ENCODE measurements around the gene VAV1.

The VAV1 gene

DNA sequence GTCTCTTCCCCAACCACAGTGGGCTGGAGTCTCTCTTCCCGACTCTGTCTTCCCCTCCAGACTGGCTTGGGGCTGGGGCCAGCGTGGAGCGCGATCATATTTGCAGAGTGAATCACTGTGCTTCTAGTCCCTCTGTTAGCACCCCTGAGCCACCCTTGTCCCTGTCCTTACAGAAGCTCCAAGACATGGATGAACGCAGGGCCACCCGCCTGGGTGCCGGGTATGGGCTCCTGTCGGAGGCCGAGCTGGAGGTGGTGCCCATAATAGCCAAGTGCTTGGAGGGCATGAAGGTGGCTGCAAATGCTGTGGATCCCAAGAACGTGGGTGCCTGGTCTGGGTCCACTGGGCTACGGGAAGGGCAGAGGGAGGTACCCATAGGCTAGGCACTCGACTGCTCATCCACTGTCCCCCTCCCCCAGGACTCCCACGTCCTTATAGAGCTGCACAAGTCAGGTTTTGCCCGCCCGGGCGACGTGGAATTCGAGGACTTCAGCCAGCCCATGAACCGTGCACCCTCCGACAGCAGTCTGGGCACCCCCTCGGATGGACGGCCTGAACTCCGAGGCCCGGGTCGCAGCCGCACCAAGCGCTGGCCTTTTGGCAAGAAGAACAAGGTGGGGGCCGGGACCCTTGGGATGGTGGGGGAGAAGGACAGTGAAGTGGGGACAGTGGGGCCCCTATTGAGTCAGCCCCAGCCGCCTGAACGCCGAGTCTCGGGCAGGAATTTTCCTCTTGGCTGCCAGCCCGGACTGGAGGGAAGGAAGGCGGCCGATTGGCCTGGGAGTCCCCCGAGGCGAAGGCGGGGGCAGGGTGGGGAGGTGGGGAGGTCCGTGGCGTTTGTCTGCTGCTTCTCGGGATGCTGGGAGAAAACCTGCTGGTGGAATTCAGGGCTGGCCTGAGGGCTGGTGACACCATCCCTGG is 27.9 kb upstream of the VAV1 start (continued):
- TF ChIP-seq KLF1 (tag by site-specific recombination; IDR thresholded peaks at IDR 0.05): peak; percentile 95
- no peak for TF ChIP-seq ZNF174 (tag by site-specific recombination; IDR thresholded peaks at IDR 0.05)
- TF ChIP-seq ZNF449 (tag by site-specific recombination; IDR thresholded peaks at IDR 0.05): peak; percentile 23; the same call in 1 of the 2 replicates
- TF ChIP-seq, protein P1, sequence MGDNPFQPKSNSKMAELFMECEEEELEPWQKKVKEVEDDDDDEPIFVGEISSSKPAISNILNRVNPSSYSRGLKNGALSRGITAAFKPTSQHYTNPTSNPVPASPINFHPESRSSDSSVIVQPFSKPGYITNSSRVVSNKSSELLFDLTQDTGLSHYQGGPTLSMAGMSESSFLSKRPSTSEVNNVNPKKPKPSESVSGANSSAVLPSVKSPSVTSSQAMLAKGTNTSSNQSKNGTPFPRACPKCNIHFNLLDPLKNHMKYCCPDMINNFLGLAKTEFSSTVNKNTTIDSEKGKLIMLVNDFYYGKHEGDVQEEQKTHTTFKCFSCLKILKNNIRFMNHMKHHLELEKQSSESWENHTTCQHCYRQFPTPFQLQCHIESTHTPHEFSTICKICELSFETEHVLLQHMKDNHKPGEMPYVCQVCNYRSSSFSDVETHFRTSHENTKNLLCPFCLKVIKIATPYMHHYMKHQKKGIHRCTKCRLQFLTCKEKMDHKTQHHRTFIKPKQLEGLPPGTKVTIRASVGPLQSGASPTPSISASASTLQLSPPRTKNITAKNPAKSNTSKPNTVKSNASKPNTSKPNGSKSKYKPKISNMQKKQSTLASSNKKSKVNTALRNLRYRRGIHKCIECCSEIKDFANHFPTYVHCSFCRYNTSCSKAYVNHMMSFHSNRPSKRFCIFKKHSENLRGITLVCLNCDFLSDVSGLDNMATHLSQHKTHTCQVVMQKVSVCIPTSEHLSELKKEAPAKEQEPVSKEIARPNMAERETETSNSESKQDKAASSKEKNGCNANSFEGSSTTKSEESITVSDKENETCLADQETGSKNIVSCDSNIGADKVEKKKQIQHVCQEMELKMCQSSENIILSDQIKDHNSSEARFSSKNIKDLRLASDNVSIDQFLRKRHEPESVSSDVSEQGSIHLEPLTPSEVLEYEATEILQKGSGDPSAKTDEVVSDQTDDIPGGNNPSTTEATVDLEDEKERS (tag by site-specific recombination; IDR thresholded peaks at IDR 0.05): no peak
- TF ChIP-seq ZNF362 (tag by site-specific recombination; IDR thresholded peaks at IDR 0.05): no peak
- no peak for TF ChIP-seq ZNF211 (tag by site-specific recombination; IDR thresholded peaks at IDR 0.05; ENCODE audit: low read depth)
- TF ChIP-seq ZNF184 (tag by site-specific recombination; IDR thresholded peaks at IDR 0.05): 0 out of 2 replicates have a peak, but pooled peaks have one; percentile 9
- no peak for TF ChIP-seq ZBTB6 (tag by site-specific recombination; IDR thresholded peaks at IDR 0.05)
- no peak for TF ChIP-seq ZNF114 (tag by site-specific recombination; IDR thresholded peaks at IDR 0.05)
- TF ChIP-seq ZNF24 (tag by site-specific recombination; IDR thresholded peaks at IDR 0.05): peak; percentile 74; the same call in 1 of the 2 replicates
- no peak for TF ChIP-seq ZNF707 (tag by site-specific recombination; IDR thresholded peaks at IDR 0.05)
- TF ChIP-seq ZNF274 (IDR thresholded peaks at IDR 0.05; ENCODE audit: low read length): no peak
- TF ChIP-seq ZNF274 (tag by site-specific recombination; IDR thresholded peaks at IDR 0.05; ENCODE audit: borderline replicate concordance): no peak
- no peak for TF ChIP-seq ZNF776 (tag by site-specific recombination; IDR thresholded peaks at IDR 0.05; ENCODE audit: borderline replicate concordance)
- no peak for TF ChIP-seq ZNF792 (tag by site-specific recombination; IDR thresholded peaks at IDR 0.05)
- no peak for TF ChIP-seq ZFP3 (tag by site-specific recombination; IDR thresholded peaks at IDR 0.05; ENCODE audit: low read depth)
- TF ChIP-seq ZNF670 (tag by site-specific recombination; IDR thresholded peaks at IDR 0.05; ENCODE audit: low read depth): no peak
- no peak for TF ChIP-seq SCRT1 (tag by site-specific recombination; IDR thresholded peaks at IDR 0.05; ENCODE audit: borderline replicate concordance)
- no peak; the same call in 1 of the 2 replicates for TF ChIP-seq ZNF639 (tag by site-specific recombination; IDR thresholded peaks at IDR 0.05)
- TF ChIP-seq ZIC2 (tag by site-specific recombination; IDR thresholded peaks at IDR 0.05): no peak; the same call in 1 of the 2 replicates
- TF ChIP-seq ZNF140 (tag by site-specific recombination; IDR thresholded peaks at IDR 0.05): no peak
- peak; percentile 77 for TF ChIP-seq KLF8 (tag by site-specific recombination; IDR thresholded peaks at IDR 0.05)
- TF ChIP-seq, protein P2, sequence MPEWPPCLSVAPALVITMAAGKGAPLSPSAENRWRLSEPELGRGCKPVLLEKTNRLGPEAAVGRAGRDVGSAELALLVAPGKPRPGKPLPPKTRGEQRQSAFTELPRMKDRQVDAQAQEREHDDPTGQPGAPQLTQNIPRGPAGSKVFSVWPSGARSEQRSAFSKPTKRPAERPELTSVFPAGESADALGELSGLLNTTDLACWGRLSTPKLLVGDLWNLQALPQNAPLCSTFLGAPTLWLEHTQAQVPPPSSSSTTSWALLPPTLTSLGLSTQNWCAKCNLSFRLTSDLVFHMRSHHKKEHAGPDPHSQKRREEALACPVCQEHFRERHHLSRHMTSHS (tag by site-specific recombination; IDR thresholded peaks at IDR 0.05): no peak
- TF ChIP-seq, protein P3, sequence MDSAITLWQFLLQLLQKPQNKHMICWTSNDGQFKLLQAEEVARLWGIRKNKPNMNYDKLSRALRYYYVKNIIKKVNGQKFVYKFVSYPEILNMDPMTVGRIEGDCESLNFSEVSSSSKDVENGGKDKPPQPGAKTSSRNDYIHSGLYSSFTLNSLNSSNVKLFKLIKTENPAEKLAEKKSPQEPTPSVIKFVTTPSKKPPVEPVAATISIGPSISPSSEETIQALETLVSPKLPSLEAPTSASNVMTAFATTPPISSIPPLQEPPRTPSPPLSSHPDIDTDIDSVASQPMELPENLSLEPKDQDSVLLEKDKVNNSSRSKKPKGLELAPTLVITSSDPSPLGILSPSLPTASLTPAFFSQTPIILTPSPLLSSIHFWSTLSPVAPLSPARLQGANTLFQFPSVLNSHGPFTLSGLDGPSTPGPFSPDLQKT (IDR thresholded peaks at IDR 0.05; ENCODE audit: borderline replicate concordance, low read depth, low read length): no peak
- peak; percentile 66 for TF ChIP-seq GLIS2 (tag by site-specific recombination; IDR thresholded peaks at IDR 0.05)
- TF ChIP-seq, protein P4, sequence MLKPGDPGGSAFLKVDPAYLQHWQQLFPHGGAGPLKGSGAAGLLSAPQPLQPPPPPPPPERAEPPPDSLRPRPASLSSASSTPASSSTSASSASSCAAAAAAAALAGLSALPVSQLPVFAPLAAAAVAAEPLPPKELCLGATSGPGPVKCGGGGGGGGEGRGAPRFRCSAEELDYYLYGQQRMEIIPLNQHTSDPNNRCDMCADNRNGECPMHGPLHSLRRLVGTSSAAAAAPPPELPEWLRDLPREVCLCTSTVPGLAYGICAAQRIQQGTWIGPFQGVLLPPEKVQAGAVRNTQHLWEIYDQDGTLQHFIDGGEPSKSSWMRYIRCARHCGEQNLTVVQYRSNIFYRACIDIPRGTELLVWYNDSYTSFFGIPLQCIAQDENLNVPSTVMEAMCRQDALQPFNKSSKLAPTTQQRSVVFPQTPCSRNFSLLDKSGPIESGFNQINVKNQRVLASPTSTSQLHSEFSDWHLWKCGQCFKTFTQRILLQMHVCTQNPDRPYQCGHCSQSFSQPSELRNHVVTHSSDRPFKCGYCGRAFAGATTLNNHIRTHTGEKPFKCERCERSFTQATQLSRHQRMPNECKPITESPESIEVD (tag by site-specific recombination; IDR thresholded peaks at IDR 0.05): peak; percentile 22; the same call in 1 of the 2 replicates

Data from HEK293 (cell line).